ENCODE results near the gene BCL7C. TPM values are rescaled to one million over a fixed set of nuclear protein-coding genes. Genes with fewer than 3 reads are reported as not detected.

Gene BCL7C
- total and polyA plus RNA-seq, 10 of the 15 experiments (the other 5 are each of a cell fraction or from before 2014, with no cell fraction given), result 1.1 to 30.5 (median 13.7) TPM

GRCh38 chr16:30893744-30894539, at the start of gene BCL7C (continued):
- no peak for TF ChIP-seq RBBP5 (conservative IDR thresholded peaks at IDR 0.05)
- no peak for TF ChIP-seq RCOR1 (conservative IDR thresholded peaks at IDR 0.05; ENCODE audit: low read depth, low read length)
- no peak for TF ChIP-seq BCL11A (IDR thresholded peaks at IDR 0.05; ENCODE audit: low read depth, low read length)
- no peak for TF ChIP-seq SUPT20H (IDR thresholded peaks at IDR 0.05; ENCODE audit: borderline replicate concordance, control insufficient read depth, low read depth, low read length)
- no peak for TF ChIP-seq NRF1 (conservative IDR thresholded peaks at IDR 0.05; ENCODE audit: low read depth, low read length)
- TF ChIP-seq HSF1 (IDR thresholded peaks at IDR 0.05; ENCODE audit: low read depth, low read length), result no peak
- TF ChIP-seq USF2 (IDR thresholded peaks at IDR 0.05; ENCODE audit: borderline replicate concordance, low read depth, low read length), result peak; percentile 37; the same call in 1 of the 2 replicates
- TF ChIP-seq KAT2A (conservative IDR thresholded peaks at IDR 0.05; ENCODE audit: control insufficient read depth, low read depth, low read length), result no peak
- peak; percentile 42; the same call in 1 of the 2 replicates for TF ChIP-seq SMC3 (IDR thresholded peaks at IDR 0.05; ENCODE audit: borderline replicate concordance, low read length)
- peak; percentile 72 for TF ChIP-seq MYC (IDR thresholded peaks at IDR 0.05; ENCODE audit: insufficient read depth, insufficient read length, insufficient replicate concordance, low read length, severe bottlenecking)
- TF ChIP-seq RAD21 (IDR thresholded peaks at IDR 0.05; ENCODE audit: insufficient read depth, low read depth, low read length), result peak; percentile 45
- no peak for TF ChIP-seq ZBTB40 (IDR thresholded peaks at IDR 0.05; ENCODE audit: borderline replicate concordance)
- TF ChIP-seq REST (IDR thresholded peaks at IDR 0.05; ENCODE audit: low read depth, low read length), result no peak
- no peak for TF ChIP-seq BCLAF1 (IDR thresholded peaks at IDR 0.05)
- TF ChIP-seq SUZ12 (IDR thresholded peaks at IDR 0.05; ENCODE audit: unreplicated experiment), result no peak

Data from GM12878 (cell line).